ENCODE results near the gene CADPS. TPM values are rescaled to one million over a fixed set of nuclear protein-coding genes. Genes with fewer than 3 reads are reported as not detected.

The CADPS gene
- polyA plus RNA-seq, 1 of the 3 experiments (the other 2 are of a cell fraction) = 5.8 TPM

GRCh38 chr3:62439176-62439813 lies 435.9 kb downstream of the CADPS start:
- Histone ChIP-seq H3K4me2 (no peak overlapping the region), H3K4me3 (ENCODE audit: low read depth in 2 of 2, low read length in 1 of 2) (no peak overlapping the region), H3K4me1 (ENCODE audit: control insufficient read depth in 1 of 2, insufficient read depth in 2 of 2, low read depth in 1 of 2, low read length in 1 of 2) (peaks cover 0 to 3% of the 10 kb centered on the region in 2 experiments; a peak in 1 of 4 replicates), H3F3A (replicated peaks; ENCODE audit: insufficient read depth) (no peaks in the 10 kb centered on the region), H3K79me2 (ENCODE audit: insufficient read depth) (no peaks in the 10 kb centered on the region), H3K27me3 (ENCODE audit: insufficient read depth) (no peaks in the 10 kb centered on the region), H3K9me3 (no peaks in the 10 kb centered on the region), H2AFZ (ENCODE audit: low read depth) (no peak overlapping the region), H3K27ac (ENCODE audit: low read depth in 2 of 2, low read length in 1 of 2) (no peak overlapping the region), H4K20me1 (ENCODE audit: insufficient read depth) (no peaks in the 10 kb centered on the region), H3K36me3 (replicated peaks in 1 of 2; ENCODE audit: control insufficient read depth in 1 of 2, insufficient read depth in 2 of 2, low read length in 1 of 2) (no peaks in the 10 kb centered on the region), H3K9ac (no peak overlapping the region), H3K9me2 (no peaks in the 10 kb centered on the region)
- 62% methylated on average over 5 of the region's 5 CpGs for WGBS (ENCODE audit: low lambda C conversion rate)
- ChIA-PET CTCF (interaction anchor here (1.1 to 1.5 kb wide), 2 partner anchors 9 to 10 kb away, joined by 3 to 4 read pairs; no protein-coding TSS in a partner anchor), POLR2A (no interaction called here)
- no peak for DNase-seq
- no peak for TF ChIP-seq MXI1 (IDR thresholded peaks at IDR 0.05; ENCODE audit: low read depth, low read length)
- TF ChIP-seq EZH2phosphoT487 (IDR thresholded peaks at IDR 0.05; ENCODE audit: borderline replicate concordance, low read depth) = no peak

- no peak overlapping the region for H2AFZ ChIP-seq (ENCODE audit: low read depth)
- no peaks in the 10 kb centered on the region for H3K9me2 ChIP-seq
- 65% methylated on average over 7 of the region's 7 CpGs for WGBS (ENCODE audit: low lambda C conversion rate)
- H3K4me1 ChIP-seq (ENCODE audit: control insufficient read depth in 1 of 2, insufficient read depth in 2 of 2, low read depth in 1 of 2, low read length in 1 of 2) = peaks cover 0 to 3% of the 10 kb centered on the region in 2 experiments; a peak in 1 of 4 replicates
- no peak overlapping the region for H3K4me2 ChIP-seq
- H3K9ac ChIP-seq = no peak overlapping the region
- no peaks in the 10 kb centered on the region for H3K79me2 ChIP-seq (ENCODE audit: insufficient read depth)
- no peaks in the 10 kb centered on the region for H3K27me3 ChIP-seq (ENCODE audit: insufficient read depth)
- ChIA-PET POLR2A (no interaction called here), CTCF (interaction anchor here (1.2 kb wide), 1 partner anchor 236 kb away, joined by 3 read pairs; no protein-coding TSS in a partner anchor)
- no peaks in the 10 kb centered on the region for H4K20me1 ChIP-seq (ENCODE audit: insufficient read depth)
- no peak overlapping the region for H3K4me3 ChIP-seq (ENCODE audit: low read depth in 2 of 2, low read length in 1 of 2)
- no peak overlapping the region for H3K27ac ChIP-seq (ENCODE audit: low read depth in 2 of 2, low read length in 1 of 2)
- no peaks in the 10 kb centered on the region for H3K36me3 ChIP-seq (replicated peaks in 1 of 2; ENCODE audit: control insufficient read depth in 1 of 2, insufficient read depth in 2 of 2, low read length in 1 of 2)
- no peak for DNase-seq
- no peaks in the 10 kb centered on the region for H3K9me3 ChIP-seq
- no peaks in the 10 kb centered on the region for H3F3A ChIP-seq (replicated peaks; ENCODE audit: insufficient read depth)
- TF ChIP-seq PBX3 (IDR thresholded peaks at IDR 0.05) = no peak
- TF ChIP-seq RXRA (IDR thresholded peaks at IDR 0.05; ENCODE audit: borderline replicate concordance, low read depth) = no peak
- no peak for TF ChIP-seq RAD21 (IDR thresholded peaks at IDR 0.05; ENCODE audit: low read length)
Measured at GRCh38 chr3:62436785-62437184, 438.4 kb downstream of the CADPS start.

GRCh38 chr3:62433396-62433795 lies 441.8 kb downstream of the CADPS start:
- CTCF ChIA-PET = no interaction called here
- no peak overlapping the region for H3K4me2 ChIP-seq
- no peaks in the 10 kb centered on the region for H3K9me2 ChIP-seq
- POLR2A ChIA-PET = no interaction called here
- H3K27ac ChIP-seq (ENCODE audit: low read depth in 2 of 2, low read length in 1 of 2) = no peak overlapping the region
- no peak for TF ChIP-seq PBX3 (IDR thresholded peaks at IDR 0.05)
- no peaks in the 10 kb centered on the region for H3F3A ChIP-seq (replicated peaks; ENCODE audit: insufficient read depth)
- WGBS (ENCODE audit: low lambda C conversion rate) = 67% methylated on average over 8 of the region's 8 CpGs
- no peaks in the 10 kb centered on the region for H3K27me3 ChIP-seq (ENCODE audit: insufficient read depth)
- no peak for DNase-seq
- H3K4me3 ChIP-seq (ENCODE audit: low read depth in 2 of 2, low read length in 1 of 2) = no peak overlapping the region
- H3K36me3 ChIP-seq (replicated peaks in 1 of 2; ENCODE audit: control insufficient read depth in 1 of 2, insufficient read depth in 2 of 2, low read length in 1 of 2) = no peaks in the 10 kb centered on the region
- peaks cover 0 to 3% of the 10 kb centered on the region in 2 experiments; a peak in 1 of 4 replicates for H3K4me1 ChIP-seq (ENCODE audit: control insufficient read depth in 1 of 2, insufficient read depth in 2 of 2, low read depth in 1 of 2, low read length in 1 of 2)
- H2AFZ ChIP-seq (ENCODE audit: low read depth) = no peak overlapping the region
- no peak overlapping the region for H3K9ac ChIP-seq
- no peaks in the 10 kb centered on the region for H4K20me1 ChIP-seq (ENCODE audit: insufficient read depth)
- H3K9me3 ChIP-seq = no peaks in the 10 kb centered on the region
- no peaks in the 10 kb centered on the region for H3K79me2 ChIP-seq (ENCODE audit: insufficient read depth)

All from SK-N-SH (cell line).